ENCODE data around the gene MED13.

GRCh38 chr17:61904094-61904710 lies 160.9 kb downstream of the MED13 start:
- TF ChIP-seq POLR2A (IDR thresholded peaks at IDR 0.05; ENCODE audit: low read length) (no peak), GATA1 (IDR thresholded peaks at IDR 0.05; ENCODE audit: low read depth, low read length) (no peak)
